Spleen (tissue), 11 donors: ENCODE data around the gene BACE2. TPM values are rescaled to one million over a fixed set of nuclear protein-coding genes. Genes with fewer than 3 reads are reported as not detected.

ENCODE experiments used
- DNase-seq: peaks from one replicate; pipeline ENCODE4 v3.0.0-alpha.2; 2020
- H3K27ac ChIP-seq, 8 donors: fragments of 200-600 bp; sonication (generic) in 7 of 8; 1 replicate in 4 of 8; 2 replicates in 4 of 8; pipeline versions ENCODE4 v1.5.0 to v1.8.0; 2016 to 2021; ENCODE audit warnings: inconsistent platforms in 4 of 8, mild to moderate bottlenecking in 4 of 8, moderate library complexity in 1 of 8
- H3K27me3 ChIP-seq, 7 donors: fragments of 200-600 bp; sonication (generic) in 6 of 7; replicated peaks in 1 of 7; 1 replicate in 4 of 7; 2 replicates in 3 of 7; pipeline versions ENCODE4 v1.5.0 to v1.8.0; 2016 to 2021; ENCODE audit warnings: inconsistent platforms in 3 of 7, mild to moderate bottlenecking in 1 of 7
- H3K36me3 ChIP-seq, 6 donors: fragments of 200-600 bp; sonication (generic) in 5 of 6; 1 replicate in 4 of 6; 2 replicates in 2 of 6; pipeline versions ENCODE4 v1.5.0 to v1.8.0; 2016 to 2021; ENCODE audit warnings: inconsistent platforms in 2 of 6
- H3K4me1 ChIP-seq, 6 donors: fragments of 200-600 bp; sonication (generic) in 5 of 6; 1 replicate in 3 of 6; 2 replicates in 3 of 6; pipeline versions ENCODE4 v1.5.0 to v1.8.0; 2016 to 2021; ENCODE audit warnings: inconsistent platforms in 3 of 6
- H3K4me3 ChIP-seq, 8 donors: fragments of 200-600 bp; sonication (generic) in 7 of 8; 1 replicate in 4 of 8; 2 replicates in 4 of 8; pipeline versions ENCODE4 v1.5.0 to v1.8.0; 2016 to 2021; ENCODE audit warnings: inconsistent platforms in 4 of 8, mild to moderate bottlenecking in 4 of 8, moderate library complexity in 2 of 8
- H3K9me3 ChIP-seq, 8 donors: fragments of 200-600 bp; sonication (generic) in 7 of 8; 1 replicate in 4 of 8; 2 replicates in 4 of 8; pipeline versions ENCODE4 v1.5.0 to v1.8.0; 2016 to 2021; ENCODE audit warnings: inconsistent platforms in 4 of 8
- CTCF ChIP-seq, 11 experiments: fragments of 200-600 bp in 7 of 11; fragments of 450-650 bp in 4 of 11; sonication (generic) in 4 of 11; IDR thresholded peaks in 8 of 11; conservative IDR thresholded peaks in 3 of 11; 1 replicate in 7 of 11; 2 replicates in 4 of 11; pipeline versions ENCODE4 v1.4.0 to v1.8.0; 2016 to 2021; ENCODE audit warnings: antibody characterized with exemption in 11 of 11, inconsistent platforms in 4 of 11, mild to moderate bottlenecking in 1 of 11
- POLR2A ChIP-seq, 3 donors: fragments of 450-650 bp; IDR thresholded peaks; one replicate each; pipeline ENCODE4 v1.5.1; 2017; ENCODE audit warnings: antibody characterized with exemption in 3 of 3, mild to moderate bottlenecking in 1 of 3
- POLR2AphosphoS5 ChIP-seq, 3 donors: sonication (generic); formaldehyde crosslinking; IDR thresholded peaks; one replicate each; pipeline ENCODE4 v1.5.1; 2017; ENCODE audit warnings: antibody characterized with exemption in 3 of 3
- WGBS, 5 donors: extraction: QIAGEN DNeasy Blood & Tissue Kit in 3 of 5; methylation state at CpG; one replicate each; pipeline versions ENCODE4 v1.1.5 to v1.1.7; 2013 to 2018; 5-methylcytosine and 5-hydroxymethylcytosine counted together
- intact Hi-C: fragments of 100-400 bp; cut with DNase I; formaldehyde crosslinking; loops from one replicate; pipeline ENCODE4 v1.15.0; 2023; ENCODE audit warnings: low total_unique reads
- polyA plus RNA-seq, 3 donors: library from polyadenylated mRNA; stranded (reverse); fragments of 200-250 nt; gene quantifications; one replicate each; pipeline ENCODE4 v1.2.1, GENCODE V29; 2013
- total RNA-seq, 7 donors: library from RNA; depleted of rRNA in 3 of 7; stranded (reverse); fragments of >200 nt in 3 of 7; fragmentation: NEBNext Ultra II Directional in 4 of 7; extraction: Animal tissue kit (Norgen Biotek cat#: 25700) in 4 of 7; gene quantifications; one replicate each; pipeline versions ENCODE4 v1.1.0 to v1.2.1, GENCODE V29; 2016 to 2021
- donor health status: healthy with polysubstance abuse.
- donor health status: DM: no; HTN: no; CAD: no; lungs with moderate emphysema.
- donor health status: DM: no; HTN: no; CAD: no.
- donor health status: Bipolar disorder and iron deficiency.
- donor health status: healthy.
- donor health status: DM: no; HTN: no; CAD: no.
- donor health status: DM: yes; HTN: yes; CAD: no.

The BACE2 gene
- total and polyA plus RNA-seq, 10 donors: 19.4 to 54.7 (median 47.1) TPM

DNA sequence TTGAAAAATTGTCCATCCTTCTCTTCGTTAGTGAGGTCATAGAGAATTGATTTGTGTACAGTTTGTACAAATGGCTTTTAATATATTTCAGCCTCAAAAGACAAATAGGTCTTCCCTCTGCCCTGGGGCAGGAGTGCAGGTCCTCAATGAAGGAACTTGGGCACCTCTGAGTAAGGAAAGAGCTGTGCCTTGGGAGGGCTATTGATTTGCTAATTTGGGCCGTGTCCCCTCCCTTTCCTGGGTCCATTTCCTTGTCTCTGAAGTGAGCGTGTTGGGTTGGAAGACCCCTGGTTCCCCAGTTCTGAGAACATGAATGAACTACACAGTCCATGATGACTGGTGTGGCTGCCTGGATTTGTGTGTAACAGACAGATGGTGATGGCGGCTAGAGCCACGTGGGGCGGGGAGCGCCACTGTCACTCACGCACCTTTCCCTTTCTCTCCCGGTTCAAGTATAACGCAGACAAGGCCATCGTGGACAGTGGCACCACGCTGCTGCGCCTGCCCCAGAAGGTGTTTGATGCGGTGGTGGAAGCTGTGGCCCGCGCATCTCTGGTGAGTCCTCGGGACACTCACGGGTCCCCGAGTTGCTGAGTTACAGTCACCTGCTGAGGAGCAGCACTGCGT is 77.7 kb downstream of the BACE2 start:
- 88 to 95% (median 92%) methylated on average over 20 of the region's 20 CpGs for WGBS, 5 donors
- DNase-seq: no peak
- H3K36me3 ChIP-seq: peaks cover 0 to 98% (median 34%) of the 10 kb centered on the region in 6 donors

DNA sequence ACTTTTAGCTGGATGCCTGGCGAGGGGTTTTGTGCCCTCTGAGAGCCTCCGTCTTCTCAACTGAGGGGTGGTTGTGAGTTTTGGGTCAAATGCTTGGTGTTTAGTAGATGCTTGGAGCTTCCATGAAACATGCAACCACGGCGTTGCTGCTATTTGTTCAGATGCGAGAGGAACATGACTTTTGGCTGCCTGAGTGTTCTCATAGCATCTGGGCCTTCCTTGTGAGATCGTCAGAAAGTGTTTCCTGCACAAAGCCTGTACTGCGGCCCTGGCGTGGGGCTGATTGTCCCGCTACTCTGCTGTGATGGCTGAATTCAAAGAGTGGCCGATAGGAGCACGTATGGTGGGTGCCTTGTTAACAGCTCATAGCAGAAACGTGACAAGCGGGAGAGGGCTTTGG is 78.8 kb downstream of the BACE2 start:
- WGBS, 5 donors: 90 to 95% (median 91%) methylated on average over 13 of the region's 13 CpGs
- intact Hi-C loops: no loop called here
- H3K9me3 ChIP-seq: no peaks in the 10 kb centered on the region
- H3K4me3 ChIP-seq: no peak overlapping the region
- TF ChIP-seq POLR2AphosphoS5 (IDR thresholded peaks at IDR 0.05) (no peak), POLR2A (IDR thresholded peaks at IDR 0.05) (no peak), CTCF (IDR thresholded peaks at IDR 0.05 in 8 of 11, conservative IDR thresholded peaks at IDR 0.05 in 3 of 11) (no peak)
- H3K36me3 ChIP-seq: peaks cover 0 to 98% (median 43%) of the 10 kb centered on the region in 6 donors
- no peaks in the 10 kb centered on the region for H3K27me3 ChIP-seq
- no peak overlapping the region for H3K27ac ChIP-seq
- no peak for DNase-seq
- H3K4me1 ChIP-seq: no peaks in the 10 kb centered on the region

More for the DNA sequence above, 77.7 kb downstream of the BACE2 start:
- Histone ChIP-seq H3K9me3 (no peaks in the 10 kb centered on the region), H3K4me1 (no peaks in the 10 kb centered on the region), H3K4me3 (no peak overlapping the region), H3K27ac (no peak overlapping the region), H3K27me3 (no peaks in the 10 kb centered on the region)
- peak in 1 of 3 donors; percentile 16 for TF ChIP-seq POLR2AphosphoS5 (IDR thresholded peaks at IDR 0.05)
- no peak for TF ChIP-seq POLR2A (IDR thresholded peaks at IDR 0.05)
- no peak for TF ChIP-seq CTCF (IDR thresholded peaks at IDR 0.05 in 8 of 11, conservative IDR thresholded peaks at IDR 0.05 in 3 of 11)
- intact Hi-C loops: no loop called here

DNA sequence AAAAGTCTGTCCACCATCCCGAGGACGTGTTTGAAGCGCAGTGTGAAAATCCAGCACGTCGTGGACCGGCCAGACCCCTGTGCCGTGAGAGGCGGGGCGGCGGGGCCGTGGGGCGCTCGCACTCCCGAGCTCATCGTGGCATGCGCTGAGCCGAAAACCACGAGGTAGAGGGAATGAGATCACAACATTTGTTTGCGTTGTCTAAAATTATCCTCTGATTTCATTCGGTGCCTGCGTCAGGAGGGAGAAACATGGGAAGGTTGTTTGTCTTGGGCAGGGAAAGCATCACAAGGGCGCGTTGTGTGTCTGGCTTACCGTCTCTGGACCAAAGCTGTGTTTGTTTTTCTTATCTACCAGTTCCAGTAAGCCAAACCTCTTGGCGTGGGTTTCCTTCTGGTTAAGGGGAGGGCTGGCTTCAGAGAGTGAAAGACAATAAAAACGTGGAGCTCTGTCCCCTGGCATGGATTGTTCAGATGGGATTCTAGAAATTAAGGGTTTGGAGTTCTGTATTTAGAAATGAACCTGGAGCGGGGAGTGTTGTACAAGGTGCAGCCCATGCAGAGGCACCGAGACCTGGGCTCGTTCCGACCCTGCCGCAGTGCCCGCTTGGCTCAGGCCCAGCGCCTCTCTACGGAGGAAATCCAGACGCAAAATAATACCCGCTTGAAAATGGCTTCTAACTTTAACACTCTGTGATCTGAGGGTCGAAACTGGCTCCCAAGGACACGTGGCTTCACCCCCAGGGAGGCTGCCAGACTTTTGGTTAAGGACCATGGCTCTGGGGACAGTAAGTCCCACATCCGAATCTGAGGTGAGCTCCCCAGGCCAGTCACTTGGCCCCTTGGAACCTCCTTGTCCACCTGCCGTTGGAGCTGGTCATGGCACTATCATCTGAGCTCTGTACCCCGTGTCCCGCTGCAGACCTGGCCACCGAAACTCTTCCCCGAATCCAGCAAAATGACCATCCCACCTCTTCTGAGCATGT is 79.9 kb downstream of the BACE2 start:
- intact Hi-C loops: no loop called here
- Histone ChIP-seq H3K36me3 (peaks cover 0 to 98% (median 53%) of the 10 kb centered on the region in 6 donors), H3K4me3 (no peak overlapping the region), H3K27ac (no peak overlapping the region), H3K27me3 (no peaks in the 10 kb centered on the region), H3K9me3 (no peaks in the 10 kb centered on the region), H3K4me1 (no peaks in the 10 kb centered on the region)
- 77 to 90% (median 84%) methylated on average over 44 of the region's 44 CpGs for WGBS, 5 donors
- TF ChIP-seq CTCF (IDR thresholded peaks at IDR 0.05 in 8 of 11, conservative IDR thresholded peaks at IDR 0.05 in 3 of 11) (no peak), POLR2AphosphoS5 (IDR thresholded peaks at IDR 0.05) (no peak), POLR2A (IDR thresholded peaks at IDR 0.05) (no peak)
- DNase-seq: no peak

- TF ChIP-seq POLR2AphosphoS5 (IDR thresholded peaks at IDR 0.05): no peak
- no peak for TF ChIP-seq POLR2A (IDR thresholded peaks at IDR 0.05)
- TF ChIP-seq CTCF (IDR thresholded peaks at IDR 0.05 in 8 of 11, conservative IDR thresholded peaks at IDR 0.05 in 3 of 11): no peak
- no peak overlapping the region for H3K27ac ChIP-seq
- peaks cover 0 to 15% (median 8%) of the 10 kb centered on the region in 8 donors for H3K9me3 ChIP-seq
- WGBS, 5 donors: 92 to 96% (median 94%) methylated on average over 11 of the region's 11 CpGs
- H3K4me1 ChIP-seq: no peaks in the 10 kb centered on the region
- DNase-seq: no peak
- no peak overlapping the region for H3K4me3 ChIP-seq
- peaks cover 0 to 98% (median 62%) of the 10 kb centered on the region in 6 donors for H3K36me3 ChIP-seq
- no peaks in the 10 kb centered on the region for H3K27me3 ChIP-seq
- intact Hi-C loops: no loop called here
These were observed 81.5 kb downstream of the BACE2 start for GRCh38 chr21:41249476-41249875.
